ENCODE measurements around the gene THSD7B. TPM values are rescaled to one million over a fixed set of nuclear protein-coding genes. Genes with fewer than 3 reads are reported as not detected.

THSD7B gene
- total RNA-seq, 1 experiment from 2014 or later = 6.9 TPM

- H3K27ac Mint-ChIP-seq (ENCODE audit: unreplicated experiment) = no peak overlapping the region
- H3K4me3 Mint-ChIP-seq (ENCODE audit: unreplicated experiment) = no peak overlapping the region
- no peaks in the 10 kb centered on the region for H3K36me3 ChIP-seq (ENCODE audit: control insufficient read depth, insufficient read depth, low read length)
- H3K4me3 ChIP-seq (ENCODE audit: low read depth, low read length) = no peak overlapping the region
- intact Hi-C loops (cut with micrococcal nuclease; ENCODE audit: unreplicated experiment) = no loop called here
- H3K4me1 ChIP-seq = no peaks in the 10 kb centered on the region
- no peaks in the 10 kb centered on the region for H3K9me3 Mint-ChIP-seq (ENCODE audit: unreplicated experiment)
- POLR2A ChIA-PET = no interaction called here
- H3K27me3 Mint-ChIP-seq (ENCODE audit: insufficient read depth, unreplicated experiment) = no peaks in the 10 kb centered on the region
- peaks cover 13% of the 10 kb centered on the region for H3K4me1 Mint-ChIP-seq (ENCODE audit: low read depth, unreplicated experiment)
- CTCF ChIA-PET = no interaction called here
- BruUV-seq (replicated peaks) = no TSS peak
- DNase-seq = no peak
- no peaks in the 10 kb centered on the region for H3K9me3 ChIP-seq
- TF ChIP-seq CTCF (IDR thresholded peaks at IDR 0.05; ENCODE audit: insufficient read depth in 1 of 2, low read depth in 1 of 2, low read length in 1 of 2, severe bottlenecking in 1 of 2, unreplicated experiment in 1 of 2) = no peak
- no peaks in the 10 kb centered on the region for H3K27me3 ChIP-seq (replicated peaks; ENCODE audit: control insufficient read depth, insufficient read depth, low read length)
- H3K36me3 Mint-ChIP-seq (ENCODE audit: insufficient read depth, unreplicated experiment) = no peaks in the 10 kb centered on the region
Observed at GRCh38 chr2:137525132-137525531, 759.8 kb downstream of the THSD7B start.

- ChIA-PET CTCF (no interaction called here), POLR2A (no interaction called here)
- no peaks in the 10 kb centered on the region for H3K36me3 ChIP-seq (ENCODE audit: control insufficient read depth, insufficient read depth, low read length)
- peaks cover 13% of the 10 kb centered on the region for H3K4me1 Mint-ChIP-seq (ENCODE audit: low read depth, unreplicated experiment)
- no TSS peak for BruUV-seq (replicated peaks)
- no peaks in the 10 kb centered on the region for H3K27me3 ChIP-seq (replicated peaks; ENCODE audit: control insufficient read depth, insufficient read depth, low read length)
- H3K4me1 ChIP-seq = no peaks in the 10 kb centered on the region
- intact Hi-C loops (cut with micrococcal nuclease; ENCODE audit: unreplicated experiment) = no loop called here
- no peaks in the 10 kb centered on the region for H3K36me3 Mint-ChIP-seq (ENCODE audit: insufficient read depth, unreplicated experiment)
- H3K9me3 ChIP-seq = no peaks in the 10 kb centered on the region
- DNase-seq = no peak
- H3K27me3 Mint-ChIP-seq (ENCODE audit: insufficient read depth, unreplicated experiment) = no peaks in the 10 kb centered on the region
- H3K4me3 Mint-ChIP-seq (ENCODE audit: unreplicated experiment) = no peak overlapping the region
- no peak overlapping the region for H3K27ac Mint-ChIP-seq (ENCODE audit: unreplicated experiment)
- no peak for TF ChIP-seq CTCF (IDR thresholded peaks at IDR 0.05; ENCODE audit: insufficient read depth in 1 of 2, low read depth in 1 of 2, low read length in 1 of 2, severe bottlenecking in 1 of 2, unreplicated experiment in 1 of 2)
- H3K9me3 Mint-ChIP-seq (ENCODE audit: unreplicated experiment) = no peaks in the 10 kb centered on the region
- H3K4me3 ChIP-seq (ENCODE audit: low read depth, low read length) = no peak overlapping the region
Observed at GRCh38 chr2:137525641-137526190, 760.4 kb downstream of the THSD7B start.

GRCh38 chr2:137535897-137536296 is 770.6 kb downstream of the THSD7B start:
- Mint-ChIP-seq H3K4me3 (ENCODE audit: unreplicated experiment) (no peak overlapping the region), H3K27me3 (ENCODE audit: insufficient read depth, unreplicated experiment) (no peaks in the 10 kb centered on the region), H3K27ac (ENCODE audit: unreplicated experiment) (no peak overlapping the region), H3K4me1 (ENCODE audit: low read depth, unreplicated experiment) (no peaks in the 10 kb centered on the region), H3K36me3 (ENCODE audit: insufficient read depth, unreplicated experiment) (no peaks in the 10 kb centered on the region), H3K9me3 (ENCODE audit: unreplicated experiment) (no peaks in the 10 kb centered on the region)
- no TSS peak for BruUV-seq (replicated peaks)
- POLR2A ChIA-PET = no interaction called here
- Histone ChIP-seq H3K36me3 (ENCODE audit: control insufficient read depth, insufficient read depth, low read length) (no peaks in the 10 kb centered on the region), H3K4me3 (ENCODE audit: low read depth, low read length) (no peak overlapping the region), H3K9me3 (no peaks in the 10 kb centered on the region), H3K4me1 (no peaks in the 10 kb centered on the region), H3K27me3 (replicated peaks; ENCODE audit: control insufficient read depth, insufficient read depth, low read length) (no peaks in the 10 kb centered on the region)
- DNase-seq = no peak
- CTCF ChIA-PET = no interaction called here
- no peak for TF ChIP-seq CTCF (IDR thresholded peaks at IDR 0.05; ENCODE audit: insufficient read depth in 1 of 2, low read depth in 1 of 2, low read length in 1 of 2, severe bottlenecking in 1 of 2, unreplicated experiment in 1 of 2)
- intact Hi-C loops (cut with micrococcal nuclease; ENCODE audit: unreplicated experiment) = no loop called here

Measured in Caco-2 (cell line).